Measurements from ENCODE around the gene KCMF1. TPM values are rescaled to one million over a fixed set of nuclear protein-coding genes. Genes with fewer than 3 reads are reported as not detected.

The KCMF1 gene
- total and polyA plus RNA-seq, 2 of the 13 experiments (the other 11 are each of a cell fraction or from before 2014, with no cell fraction given), result 62.1 to 116 TPM

DNA sequence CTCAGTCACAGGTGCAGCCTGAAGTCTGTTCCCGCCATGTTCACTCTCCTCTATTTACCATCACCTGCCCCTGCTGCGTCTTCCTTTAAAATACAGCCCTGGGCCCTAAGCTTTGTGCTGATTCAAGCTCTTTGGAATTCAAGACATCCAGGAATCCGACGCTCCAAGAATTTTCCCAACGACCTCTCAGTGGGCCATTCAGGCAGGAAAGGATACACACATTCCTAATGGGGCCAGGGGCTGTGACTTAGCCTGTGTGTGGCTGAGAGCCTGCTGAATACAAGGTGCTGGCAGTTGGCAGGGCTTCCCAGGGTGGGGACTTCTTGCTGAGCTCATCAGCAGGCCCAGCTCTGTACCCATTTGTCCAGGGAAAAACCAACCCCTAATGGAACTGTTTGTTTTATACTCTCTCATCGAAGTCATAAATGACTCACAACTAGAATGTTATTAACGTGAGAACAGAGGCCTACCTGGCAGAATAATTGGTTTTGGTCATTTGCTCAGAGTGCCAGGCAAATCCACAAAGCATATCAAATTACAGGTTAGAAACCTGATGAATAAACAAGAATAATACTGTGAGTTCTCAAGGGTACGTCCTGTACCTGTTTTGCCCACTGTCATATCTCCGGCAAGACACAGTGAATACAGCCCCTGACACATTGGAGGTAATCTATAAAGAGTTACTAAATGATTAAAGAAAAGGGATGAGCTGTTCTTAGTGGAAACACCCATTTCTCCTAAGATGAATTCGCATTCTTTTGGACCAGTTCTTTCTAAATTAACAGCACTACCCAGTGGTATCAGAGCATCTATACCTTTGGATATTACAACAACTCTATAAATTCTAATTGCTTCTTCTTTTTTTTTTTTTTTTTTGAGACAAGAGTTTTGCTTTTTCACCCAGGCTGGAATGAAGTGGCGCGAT is 12.6 kb upstream of the KCMF1 start (continued):
- TF ChIP-seq, protein P1, sequence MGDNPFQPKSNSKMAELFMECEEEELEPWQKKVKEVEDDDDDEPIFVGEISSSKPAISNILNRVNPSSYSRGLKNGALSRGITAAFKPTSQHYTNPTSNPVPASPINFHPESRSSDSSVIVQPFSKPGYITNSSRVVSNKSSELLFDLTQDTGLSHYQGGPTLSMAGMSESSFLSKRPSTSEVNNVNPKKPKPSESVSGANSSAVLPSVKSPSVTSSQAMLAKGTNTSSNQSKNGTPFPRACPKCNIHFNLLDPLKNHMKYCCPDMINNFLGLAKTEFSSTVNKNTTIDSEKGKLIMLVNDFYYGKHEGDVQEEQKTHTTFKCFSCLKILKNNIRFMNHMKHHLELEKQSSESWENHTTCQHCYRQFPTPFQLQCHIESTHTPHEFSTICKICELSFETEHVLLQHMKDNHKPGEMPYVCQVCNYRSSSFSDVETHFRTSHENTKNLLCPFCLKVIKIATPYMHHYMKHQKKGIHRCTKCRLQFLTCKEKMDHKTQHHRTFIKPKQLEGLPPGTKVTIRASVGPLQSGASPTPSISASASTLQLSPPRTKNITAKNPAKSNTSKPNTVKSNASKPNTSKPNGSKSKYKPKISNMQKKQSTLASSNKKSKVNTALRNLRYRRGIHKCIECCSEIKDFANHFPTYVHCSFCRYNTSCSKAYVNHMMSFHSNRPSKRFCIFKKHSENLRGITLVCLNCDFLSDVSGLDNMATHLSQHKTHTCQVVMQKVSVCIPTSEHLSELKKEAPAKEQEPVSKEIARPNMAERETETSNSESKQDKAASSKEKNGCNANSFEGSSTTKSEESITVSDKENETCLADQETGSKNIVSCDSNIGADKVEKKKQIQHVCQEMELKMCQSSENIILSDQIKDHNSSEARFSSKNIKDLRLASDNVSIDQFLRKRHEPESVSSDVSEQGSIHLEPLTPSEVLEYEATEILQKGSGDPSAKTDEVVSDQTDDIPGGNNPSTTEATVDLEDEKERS (CRISPR knock-in tag; IDR thresholded peaks at IDR 0.05), result no peak
- TF ChIP-seq, protein P2, sequence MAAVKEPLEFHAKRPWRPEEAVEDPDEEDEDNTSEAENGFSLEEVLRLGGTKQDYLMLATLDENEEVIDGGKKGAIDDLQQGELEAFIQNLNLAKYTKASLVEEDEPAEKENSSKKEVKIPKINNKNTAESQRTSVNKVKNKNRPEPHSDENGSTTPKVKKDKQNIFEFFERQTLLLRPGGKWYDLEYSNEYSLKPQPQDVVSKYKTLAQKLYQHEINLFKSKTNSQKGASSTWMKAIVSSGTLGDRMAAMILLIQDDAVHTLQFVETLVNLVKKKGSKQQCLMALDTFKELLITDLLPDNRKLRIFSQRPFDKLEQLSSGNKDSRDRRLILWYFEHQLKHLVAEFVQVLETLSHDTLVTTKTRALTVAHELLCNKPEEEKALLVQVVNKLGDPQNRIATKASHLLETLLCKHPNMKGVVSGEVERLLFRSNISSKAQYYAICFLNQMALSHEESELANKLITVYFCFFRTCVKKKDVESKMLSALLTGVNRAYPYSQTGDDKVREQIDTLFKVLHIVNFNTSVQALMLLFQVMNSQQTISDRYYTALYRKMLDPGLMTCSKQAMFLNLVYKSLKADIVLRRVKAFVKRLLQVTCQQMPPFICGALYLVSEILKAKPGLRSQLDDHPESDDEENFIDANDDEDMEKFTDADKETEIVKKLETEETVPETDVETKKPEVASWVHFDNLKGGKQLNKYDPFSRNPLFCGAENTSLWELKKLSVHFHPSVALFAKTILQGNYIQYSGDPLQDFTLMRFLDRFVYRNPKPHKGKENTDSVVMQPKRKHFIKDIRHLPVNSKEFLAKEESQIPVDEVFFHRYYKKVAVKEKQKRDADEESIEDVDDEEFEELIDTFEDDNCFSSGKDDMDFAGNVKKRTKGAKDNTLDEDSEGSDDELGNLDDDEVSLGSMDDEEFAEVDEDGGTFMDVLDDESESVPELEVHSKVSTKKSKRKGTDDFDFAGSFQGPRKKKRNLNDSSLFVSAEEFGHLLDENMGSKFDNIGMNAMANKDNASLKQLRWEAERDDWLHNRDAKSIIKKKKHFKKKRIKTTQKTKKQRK (IDR thresholded peaks at IDR 0.05; ENCODE audit: low read length), result no peak
- TF ChIP-seq ZNF773 (CRISPR knock-in tag; IDR thresholded peaks at IDR 0.05; ENCODE audit: borderline replicate concordance) (no peak), ZNF549 (CRISPR knock-in tag; IDR thresholded peaks at IDR 0.05) (no peak), RFX5 (IDR thresholded peaks at IDR 0.05; ENCODE audit: low read depth, low read length) (no peak), ZNF224 (CRISPR knock-in tag; IDR thresholded peaks at IDR 0.05) (no peak), ZNF720 (CRISPR knock-in tag; IDR thresholded peaks at IDR 0.05) (no peak), TMF1 (CRISPR knock-in tag; IDR thresholded peaks at IDR 0.05; ENCODE audit: low read depth) (no peak), BORCS8-MEF2B (CRISPR knock-in tag; IDR thresholded peaks at IDR 0.05) (no peak), PHF20 (CRISPR knock-in tag; IDR thresholded peaks at IDR 0.05) (no peak), FOSL2 (CRISPR knock-in tag; IDR thresholded peaks at IDR 0.05) (peak; percentile 27; the same call in 1 of the 2 replicates), ZNF256 (CRISPR knock-in tag; conservative IDR thresholded peaks at IDR 0.05) (no peak), REPIN1 (CRISPR knock-in tag; IDR thresholded peaks at IDR 0.05; ENCODE audit: borderline replicate concordance, low read depth) (no peak)
- TF ChIP-seq, protein P3, sequence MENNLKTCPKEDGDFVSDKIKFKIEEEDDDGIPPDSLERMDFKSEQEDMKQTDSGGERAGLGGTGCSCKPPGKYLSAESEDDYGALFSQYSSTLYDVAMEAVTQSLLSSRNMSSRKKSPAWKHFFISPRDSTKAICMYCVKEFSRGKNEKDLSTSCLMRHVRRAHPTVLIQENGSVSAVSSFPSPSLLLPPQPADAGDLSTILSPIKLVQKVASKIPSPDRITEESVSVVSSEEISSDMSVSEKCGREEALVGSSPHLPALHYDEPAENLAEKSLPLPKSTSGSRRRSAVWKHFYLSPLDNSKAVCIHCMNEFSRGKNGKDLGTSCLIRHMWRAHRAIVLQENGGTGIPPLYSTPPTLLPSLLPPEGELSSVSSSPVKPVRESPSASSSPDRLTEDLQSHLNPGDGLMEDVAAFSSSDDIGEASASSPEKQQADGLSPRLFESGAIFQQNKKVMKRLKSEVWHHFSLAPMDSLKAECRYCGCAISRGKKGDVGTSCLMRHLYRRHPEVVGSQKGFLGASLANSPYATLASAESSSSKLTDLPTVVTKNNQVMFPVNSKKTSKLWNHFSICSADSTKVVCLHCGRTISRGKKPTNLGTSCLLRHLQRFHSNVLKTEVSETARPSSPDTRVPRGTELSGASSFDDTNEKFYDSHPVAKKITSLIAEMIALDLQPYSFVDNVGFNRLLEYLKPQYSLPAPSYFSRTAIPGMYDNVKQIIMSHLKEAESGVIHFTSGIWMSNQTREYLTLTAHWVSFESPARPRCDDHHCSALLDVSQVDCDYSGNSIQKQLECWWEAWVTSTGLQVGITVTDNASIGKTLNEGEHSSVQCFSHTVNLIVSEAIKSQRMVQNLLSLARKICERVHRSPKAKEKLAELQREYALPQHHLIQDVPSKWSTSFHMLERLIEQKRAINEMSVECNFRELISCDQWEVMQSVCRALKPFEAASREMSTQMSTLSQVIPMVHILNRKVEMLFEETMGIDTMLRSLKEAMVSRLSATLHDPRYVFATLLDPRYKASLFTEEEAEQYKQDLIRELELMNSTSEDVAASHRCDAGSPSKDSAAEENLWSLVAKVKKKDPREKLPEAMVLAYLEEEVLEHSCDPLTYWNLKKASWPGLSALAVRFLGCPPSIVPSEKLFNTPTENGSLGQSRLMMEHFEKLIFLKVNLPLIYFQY (CRISPR knock-in tag; IDR thresholded peaks at IDR 0.05; ENCODE audit: borderline replicate concordance), result no peak
- TF ChIP-seq, protein P4, sequence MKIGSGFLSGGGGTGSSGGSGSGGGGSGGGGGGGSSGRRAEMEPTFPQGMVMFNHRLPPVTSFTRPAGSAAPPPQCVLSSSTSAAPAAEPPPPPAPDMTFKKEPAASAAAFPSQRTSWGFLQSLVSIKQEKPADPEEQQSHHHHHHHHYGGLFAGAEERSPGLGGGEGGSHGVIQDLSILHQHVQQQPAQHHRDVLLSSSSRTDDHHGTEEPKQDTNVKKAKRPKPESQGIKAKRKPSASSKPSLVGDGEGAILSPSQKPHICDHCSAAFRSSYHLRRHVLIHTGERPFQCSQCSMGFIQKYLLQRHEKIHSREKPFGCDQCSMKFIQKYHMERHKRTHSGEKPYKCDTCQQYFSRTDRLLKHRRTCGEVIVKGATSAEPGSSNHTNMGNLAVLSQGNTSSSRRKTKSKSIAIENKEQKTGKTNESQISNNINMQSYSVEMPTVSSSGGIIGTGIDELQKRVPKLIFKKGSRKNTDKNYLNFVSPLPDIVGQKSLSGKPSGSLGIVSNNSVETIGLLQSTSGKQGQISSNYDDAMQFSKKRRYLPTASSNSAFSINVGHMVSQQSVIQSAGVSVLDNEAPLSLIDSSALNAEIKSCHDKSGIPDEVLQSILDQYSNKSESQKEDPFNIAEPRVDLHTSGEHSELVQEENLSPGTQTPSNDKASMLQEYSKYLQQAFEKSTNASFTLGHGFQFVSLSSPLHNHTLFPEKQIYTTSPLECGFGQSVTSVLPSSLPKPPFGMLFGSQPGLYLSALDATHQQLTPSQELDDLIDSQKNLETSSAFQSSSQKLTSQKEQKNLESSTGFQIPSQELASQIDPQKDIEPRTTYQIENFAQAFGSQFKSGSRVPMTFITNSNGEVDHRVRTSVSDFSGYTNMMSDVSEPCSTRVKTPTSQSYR (CRISPR knock-in tag; IDR thresholded peaks at IDR 0.05; ENCODE audit: borderline replicate concordance), result no peak
